GM12873 (cell line): ENCODE data around the gene P2RY13.

Experiments
- TF ChIP-seq, protein P1 (sequence below): IDR thresholded peaks from 2 replicates; pipeline ENCODE4 v1.5.1; 2012; ENCODE audit warnings: low read depth, mild to moderate bottlenecking, moderate library complexity, low read length, control low read depth; ENCODE audit not compliant: insufficient read depth; ENCODE audit errors: missing control alignments

Gene P2RY13

DNA sequence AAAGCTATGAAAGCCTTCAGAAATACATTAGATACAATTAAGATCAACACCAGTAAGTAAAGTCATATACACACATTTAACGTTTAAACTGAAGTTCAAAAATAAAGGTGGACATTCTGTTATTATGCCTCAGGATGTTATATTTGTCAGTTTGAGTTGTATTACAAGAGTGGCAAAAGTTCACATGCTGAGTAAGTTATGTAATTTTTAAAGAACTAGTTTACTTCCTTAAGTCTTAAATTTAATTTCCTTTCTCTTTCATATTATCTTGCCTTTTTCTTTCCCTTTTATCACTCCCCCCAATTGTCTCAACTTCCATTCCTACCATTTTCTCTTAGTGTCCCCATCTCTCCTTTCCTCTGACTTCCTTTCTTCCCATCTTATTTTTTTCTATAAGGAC is 7.8 kb downstream of the P2RY13 start:
- TF ChIP-seq, protein P1, sequence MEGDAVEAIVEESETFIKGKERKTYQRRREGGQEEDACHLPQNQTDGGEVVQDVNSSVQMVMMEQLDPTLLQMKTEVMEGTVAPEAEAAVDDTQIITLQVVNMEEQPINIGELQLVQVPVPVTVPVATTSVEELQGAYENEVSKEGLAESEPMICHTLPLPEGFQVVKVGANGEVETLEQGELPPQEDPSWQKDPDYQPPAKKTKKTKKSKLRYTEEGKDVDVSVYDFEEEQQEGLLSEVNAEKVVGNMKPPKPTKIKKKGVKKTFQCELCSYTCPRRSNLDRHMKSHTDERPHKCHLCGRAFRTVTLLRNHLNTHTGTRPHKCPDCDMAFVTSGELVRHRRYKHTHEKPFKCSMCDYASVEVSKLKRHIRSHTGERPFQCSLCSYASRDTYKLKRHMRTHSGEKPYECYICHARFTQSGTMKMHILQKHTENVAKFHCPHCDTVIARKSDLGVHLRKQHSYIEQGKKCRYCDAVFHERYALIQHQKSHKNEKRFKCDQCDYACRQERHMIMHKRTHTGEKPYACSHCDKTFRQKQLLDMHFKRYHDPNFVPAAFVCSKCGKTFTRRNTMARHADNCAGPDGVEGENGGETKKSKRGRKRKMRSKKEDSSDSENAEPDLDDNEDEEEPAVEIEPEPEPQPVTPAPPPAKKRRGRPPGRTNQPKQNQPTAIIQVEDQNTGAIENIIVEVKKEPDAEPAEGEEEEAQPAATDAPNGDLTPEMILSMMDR, result no peak

DNA sequence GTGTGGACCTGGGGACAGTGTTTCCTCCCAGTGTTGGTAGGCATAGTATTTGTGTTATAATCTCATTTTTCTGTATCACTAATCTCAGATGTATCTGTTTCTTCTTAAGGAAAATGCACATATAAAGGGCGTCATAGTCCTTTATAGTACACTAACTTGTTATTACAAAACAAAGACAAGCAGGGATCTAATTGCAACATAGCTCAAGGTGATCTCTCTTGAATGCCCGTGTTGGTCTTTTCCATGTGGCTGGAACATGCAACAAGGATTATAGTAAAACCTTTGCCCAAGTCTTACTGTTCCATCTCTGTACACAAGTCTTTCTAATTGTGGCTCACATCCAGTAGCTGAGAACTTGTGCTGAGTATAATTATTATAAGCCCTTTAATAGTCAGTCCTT is 9.2 kb downstream of the P2RY13 start:
- TF ChIP-seq, protein P1, result no peak

GRCh38 chr3:151319628-151320027 is 9.7 kb downstream of the P2RY13 start:
- TF ChIP-seq, protein P1, result no peak

DNA sequence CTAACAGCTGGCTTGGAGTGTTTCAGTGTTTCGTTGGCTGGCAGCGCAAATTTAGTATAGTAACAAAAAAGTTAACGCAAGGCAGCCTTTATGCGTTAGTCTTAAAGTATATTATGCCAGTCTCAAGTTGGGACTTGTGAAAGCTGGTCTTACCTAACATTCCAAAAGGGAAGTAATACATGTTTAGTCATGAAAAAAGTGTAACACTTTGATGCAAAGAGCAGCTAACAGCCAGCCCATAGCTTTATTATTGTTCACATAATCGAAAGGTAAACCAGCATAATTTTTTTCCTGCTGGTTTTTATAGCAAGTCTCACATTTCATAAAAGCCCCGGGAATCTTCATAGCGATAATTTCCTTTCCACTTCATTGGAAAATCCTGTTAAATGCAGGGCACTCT is 10.4 kb downstream of the P2RY13 start:
- TF ChIP-seq, protein P1, result no peak

GRCh38 chr3:151318313-151318712 is 11.0 kb downstream of the P2RY13 start:
- TF ChIP-seq, protein P1, result no peak

DNA sequence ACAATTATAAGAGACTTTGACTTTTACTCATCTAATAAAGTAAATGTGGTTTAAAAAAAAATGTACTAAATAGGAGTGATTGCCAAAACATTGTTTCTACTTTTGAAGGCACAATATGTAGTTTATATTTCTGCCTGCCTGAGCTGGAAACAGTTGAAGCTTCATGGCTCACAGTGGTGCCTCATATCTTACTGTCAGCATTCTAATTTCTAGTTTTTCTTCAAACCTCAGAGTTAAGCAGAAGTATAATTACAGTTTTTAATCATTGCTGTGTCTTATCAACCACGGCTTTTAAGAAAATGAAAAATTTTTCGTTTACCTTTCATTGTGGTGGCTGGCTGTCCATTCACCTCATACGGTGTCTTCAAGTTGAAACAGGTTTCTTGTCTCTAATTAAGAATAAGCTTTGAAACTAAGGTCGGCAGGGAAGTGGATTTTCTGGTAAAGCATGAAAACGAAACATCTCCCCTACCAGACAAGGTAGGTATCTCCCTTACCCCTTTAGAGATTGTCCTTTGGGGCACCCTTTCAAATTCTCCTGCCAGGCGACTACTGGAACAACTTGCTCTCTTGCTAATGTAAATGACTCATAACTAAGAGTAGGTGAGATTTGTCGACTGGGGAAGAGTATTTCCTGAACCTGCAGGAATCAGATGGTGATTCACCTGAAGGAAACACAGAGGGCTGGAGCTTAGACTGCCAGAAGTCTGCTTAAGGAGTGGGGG is 12.9 kb downstream of the P2RY13 start, which contains the start of gene GPR87:
Gene GPR87 (minus strand): TSS at position 554 of the 725 bp plus-strand sequence. CDS start 16,720 bp downstream, outside the sequence.
- TF ChIP-seq, protein P1, result no peak

- TF ChIP-seq, protein P1, result no peak
Observed at GRCh38 chr3:151315846-151316245, 13.5 kb downstream of the P2RY13 start.
